Panc1 (cell line): Measurements from ENCODE around the gene SLC22A2. TPM values are rescaled to one million over a fixed set of nuclear protein-coding genes. Genes with fewer than 3 reads are reported as not detected.

Experiments
- ATAC-seq: fragments of 200-7000 bp; cut with Tn5 transposase; 2 replicates; pipeline ENCODE4 v1.9.1; 2020; ENCODE audit warnings: mild to moderate bottlenecking, moderate library complexity
- BruUV-seq: library from RNA; stranded (reverse); fragments of 400-500 nt; replicated peaks from 2 replicates; lab custom pipeline; 2021; lab: Mats Ljungman, UMichigan
- CTCF ChIA-PET: fragments of 300-600 bp; sonication (Branson Sonifier 250); formaldehyde crosslinking; loops from one replicate; lab custom pipeline; 2022; ENCODE audit warnings: antibody characterized with exemption; lab: Charles Lee
- POLR2A ChIA-PET: fragments of 300-600 bp; sonication (Branson Sonifier 250); formaldehyde crosslinking; loops from one replicate; lab custom pipeline; 2022; ENCODE audit warnings: antibody characterized with exemption; lab: Charles Lee
- DNase-seq: peaks from one replicate; pipeline ENCODE4 v3.0.0-alpha.2; 2010; ENCODE audit warnings: low read depth, low spot score
- H3K27ac ChIP-seq: 2 replicates; pipeline ENCODE4 v1.5.1; 2011; ENCODE audit warnings: mild to moderate bottlenecking, low read length, inconsistent platforms
- H3K27me3 ChIP-seq: fragments of 200-500 bp; sonication (Bioruptor generic); 2 replicates; pipeline ENCODE4 v1.6.0; 2014; ENCODE audit warnings: low read length, inconsistent platforms; ENCODE audit not compliant: control insufficient read depth, insufficient read depth
- H3K36me3 ChIP-seq: fragments of 200-500 bp; sonication (Bioruptor generic); 2 replicates; pipeline ENCODE4 v1.5.1; 2014; ENCODE audit warnings: inconsistent platforms, mild to moderate bottlenecking, low read length, moderate library complexity; ENCODE audit not compliant: control insufficient read depth, insufficient read depth
- H3K4me1 ChIP-seq: 2 replicates; pipeline ENCODE4 v1.5.1; 2011; ENCODE audit warnings: inconsistent platforms, mild to moderate bottlenecking, low read length, moderate library complexity; ENCODE audit not compliant: control insufficient read depth, insufficient read depth
- H3K4me3 ChIP-seq, 2 experiments: 2 replicates each; pipeline ENCODE4 v1.5.1; 2011 to 2012; ENCODE audit warnings: low read depth in 2 of 2, low read length in 2 of 2, mild to moderate bottlenecking in 2 of 2, inconsistent platforms in 1 of 2, moderate library complexity in 1 of 2
- H3K9me3 ChIP-seq: fragments of 200-500 bp; sonication (Bioruptor generic); 2 replicates; pipeline ENCODE4 v1.5.1; 2014; ENCODE audit warnings: low read depth, mild to moderate bottlenecking, inconsistent platforms, low read length, moderate library complexity; ENCODE audit not compliant: control insufficient read depth, insufficient read depth
- CTCF ChIP-seq: fragments of 450-650 bp; IDR thresholded peaks from 2 replicates; pipeline ENCODE4 v1.5.1; 2017; ENCODE audit warnings: mild to moderate bottlenecking
- POLR2AphosphoS5 ChIP-seq: IDR thresholded peaks from 2 replicates; pipeline ENCODE4 v1.6.1; 2012; ENCODE audit warnings: mild to moderate bottlenecking, low read depth, low read length, moderate library complexity
- REST ChIP-seq, 2 experiments: IDR thresholded peaks; 2 replicates each; pipeline ENCODE4 v1.6.1; 2011 to 2012; ENCODE audit warnings: low read depth in 2 of 2, control low read depth in 1 of 2, low read length in 1 of 2, mild to moderate bottlenecking in 1 of 2, moderate library complexity in 1 of 2; ENCODE audit not compliant: insufficient read depth in 1 of 2
- SIN3A ChIP-seq: IDR thresholded peaks from 2 replicates; pipeline ENCODE4 v1.6.1; 2012; ENCODE audit warnings: low read depth, mild to moderate bottlenecking, low read length, moderate library complexity, borderline replicate concordance; ENCODE audit not compliant: insufficient read depth
- TCF7L2 ChIP-seq: IDR thresholded peaks from 2 replicates; pipeline ENCODE4 v1.6.1; 2011; ENCODE audit warnings: mild to moderate bottlenecking, low read depth, low read length, inconsistent platforms
- in situ Hi-C: cut with HindIII; loops from 2 replicates; pipeline ENCODE4 v1.10.0; 2016; ENCODE audit warnings: low sequenced_read_pairs, low pct_unique_long_range_greater_than_20kb
- intact Hi-C: fragments of 100-400 bp; cut with micrococcal nuclease; formaldehyde crosslinking; loops from one replicate; pipeline ENCODE4 v1.10.0; 2022; ENCODE audit not compliant: unreplicated experiment
- total RNA-seq: library from RNA; stranded (reverse); gene quantifications from one replicate; pipeline ENCODE4 v1.2.1, GENCODE V29; 2021; ENCODE audit not compliant: unreplicated experiment

The SLC22A2 gene
- total RNA-seq, 1 experiment from 2014 or later, result not detected

GRCh38 chr6:160194808-160195207 lies 63.8 kb downstream of the SLC22A2 start:
- Histone ChIP-seq H3K9me3 (no peaks in the 10 kb centered on the region), H3K4me1 (no peaks in the 10 kb centered on the region), H3K4me3 (no peak overlapping the region), H3K36me3 (no peaks in the 10 kb centered on the region), H3K27me3 (no peaks in the 10 kb centered on the region; the same call in 1 of the 2 replicates), H3K27ac (no peak overlapping the region)
- intact Hi-C loops (no loop called here), in situ Hi-C loops (no loop called here)
- CTCF ChIA-PET, result no interaction called here
- POLR2A ChIA-PET, result no interaction called here
- DNase-seq (no peak), ATAC-seq (no peak)
- no TSS peak for BruUV-seq
- TF ChIP-seq POLR2AphosphoS5 (no peak), SIN3A (no peak), CTCF (no peak)

- intact Hi-C loops (no loop called here), in situ Hi-C loops (no loop called here)
- TF ChIP-seq POLR2AphosphoS5 (no peak), TCF7L2 (no peak), REST (IDR thresholded peaks at IDR 0.05; ENCODE audit: insufficient read depth in 1 of 2, low read depth in 2 of 2, low read length in 1 of 2) (no peak), CTCF (no peak), SIN3A (no peak)
- Histone ChIP-seq H3K4me3 (no peak overlapping the region), H3K9me3 (no peaks in the 10 kb centered on the region), H3K27ac (no peak overlapping the region), H3K27me3 (no peaks in the 10 kb centered on the region; the same call in 1 of the 2 replicates), H3K4me1 (no peaks in the 10 kb centered on the region), H3K36me3 (no peaks in the 10 kb centered on the region)
- ChIA-PET POLR2A (no interaction called here), CTCF (no interaction called here)
- DNase-seq, result no peak
- no TSS peak for BruUV-seq
- ATAC-seq, result no peak
Measured at GRCh38 chr6:160192840-160193239, 65.8 kb downstream of the SLC22A2 start.
